ENCODE data around the gene ATP6V1F. TPM values are rescaled to one million over a fixed set of nuclear protein-coding genes. Genes with fewer than 3 reads are reported as not detected.

The ATP6V1F gene, protein sequence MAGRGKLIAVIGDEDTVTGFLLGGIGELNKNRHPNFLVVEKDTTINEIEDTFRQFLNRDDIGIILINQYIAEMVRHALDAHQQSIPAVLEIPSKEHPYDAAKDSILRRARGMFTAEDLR
- 250 to 277 TPM (median 267 TPM) in 5 replicates for total RNA-seq (2022; extraction: Qiagen RNA extraction; ENCODE audit: low read depth)

DNA sequence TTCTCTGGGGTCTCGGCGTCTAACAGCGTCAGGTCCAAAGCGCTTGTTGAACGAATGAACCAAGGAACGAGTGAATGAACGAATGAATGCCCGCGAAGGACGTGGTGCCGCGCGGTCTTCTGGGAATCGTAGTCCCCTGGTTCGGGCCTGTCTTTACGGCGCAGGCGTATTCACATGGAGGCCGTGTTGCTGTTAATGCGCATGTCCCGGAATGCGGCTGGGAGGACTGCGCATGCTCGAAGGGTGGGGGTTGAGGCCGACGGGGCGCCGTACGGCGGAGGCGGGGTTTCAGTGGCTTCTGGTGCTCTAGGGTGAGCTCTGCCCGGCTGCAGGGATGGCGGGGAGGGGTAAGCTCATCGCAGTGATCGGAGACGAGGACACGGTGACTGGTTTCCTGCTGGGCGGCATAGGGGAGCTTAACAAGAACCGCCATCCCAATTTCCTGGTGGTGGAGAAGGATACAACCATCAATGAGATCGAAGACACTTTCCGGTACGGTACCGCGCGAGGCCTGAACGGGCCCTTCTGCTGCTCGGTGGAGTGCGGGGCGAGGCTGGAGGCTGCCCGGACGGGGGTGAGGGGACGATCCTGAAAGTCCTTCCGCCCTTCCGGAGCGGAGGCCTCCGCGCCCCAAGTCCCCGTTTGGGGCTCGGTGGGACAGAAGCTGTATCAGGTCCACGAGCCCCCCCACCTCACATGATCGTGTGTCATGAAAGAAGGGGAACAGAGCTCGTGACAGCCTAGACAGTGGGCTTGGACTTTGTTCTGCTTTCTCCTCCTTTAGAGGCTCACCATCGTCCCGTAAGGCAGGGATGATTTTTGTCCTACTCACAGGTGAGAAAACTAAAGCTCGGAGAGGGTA, at the start of gene ATP6V1F:
ATP6V1F (plus strand) TSS at position 286 of the 862 bp plus-strand sequence; CDS start at position 335, 49 bp downstream.

DNA sequence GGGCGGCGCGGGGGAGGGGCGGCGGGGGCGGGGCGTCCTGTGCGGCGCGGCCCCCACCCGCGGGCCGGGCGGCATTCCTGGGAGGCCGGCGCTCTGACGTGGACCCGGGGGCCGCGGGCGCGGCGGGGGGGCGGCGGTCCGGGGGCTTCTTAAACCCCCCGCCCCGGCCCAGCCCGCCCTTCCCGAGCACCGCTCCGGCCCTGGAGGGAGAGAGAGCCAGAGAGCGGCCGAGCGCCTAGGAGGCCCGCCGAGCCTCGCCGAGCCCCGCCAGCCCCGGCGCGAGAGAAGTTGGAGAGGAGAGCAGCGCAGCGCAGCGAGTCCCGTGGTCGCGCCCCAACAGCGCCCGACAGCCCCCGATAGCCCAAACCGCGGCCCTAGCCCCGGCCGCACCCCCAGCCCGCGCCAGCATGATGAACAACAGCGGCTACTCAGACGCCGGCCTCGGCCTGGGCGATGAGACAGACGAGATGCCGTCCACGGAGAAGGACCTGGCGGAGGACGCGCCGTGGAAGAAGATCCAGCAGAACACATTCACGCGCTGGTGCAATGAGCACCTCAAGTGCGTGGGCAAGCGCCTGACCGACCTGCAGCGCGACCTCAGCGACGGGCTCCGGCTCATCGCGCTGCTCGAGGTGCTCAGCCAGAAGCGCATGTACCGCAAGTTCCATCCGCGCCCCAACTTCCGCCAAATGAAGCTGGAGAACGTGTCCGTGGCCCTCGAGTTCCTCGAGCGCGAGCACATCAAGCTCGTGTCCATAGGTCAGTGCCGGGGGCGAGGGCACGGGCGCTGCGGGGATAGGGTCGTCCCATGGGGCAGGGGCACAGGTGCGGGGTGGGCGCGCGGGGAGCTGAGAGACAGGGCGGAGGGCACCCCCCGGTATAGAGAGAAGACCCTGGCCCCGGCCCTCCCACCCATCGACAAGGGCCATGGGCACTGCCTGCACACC, 32.2 kb upstream of the ATP6V1F start, which contains the start of gene FLNC:
FLNC (plus strand) TSS at position 176 of the 947 bp plus-strand sequence; CDS start at position 408, 232 bp downstream.

DNA sequence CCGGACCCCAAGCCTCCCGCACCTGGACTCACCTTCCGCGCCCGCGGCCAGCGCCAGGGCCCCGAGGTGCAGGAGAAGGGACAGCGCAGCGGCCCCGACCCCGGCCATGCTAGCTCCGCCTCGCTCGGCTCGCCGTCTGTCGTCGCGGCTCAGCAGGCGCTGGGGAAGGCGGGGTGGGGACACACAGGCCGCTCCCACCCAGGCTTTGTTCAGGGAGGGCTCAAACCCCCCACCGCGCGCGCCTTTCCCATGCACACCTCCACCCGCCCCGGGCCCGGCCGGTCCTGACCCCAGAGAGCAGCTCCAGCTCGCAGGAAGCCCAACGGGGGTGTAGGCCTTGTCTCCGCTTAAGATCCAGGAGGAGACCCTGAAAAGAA, 47.9 kb downstream of the ATP6V1F start, which contains the start of gene KCP:
KCP (minus strand) TSS at position 141 of the 377 bp plus-strand sequence; CDS start at position 108, 33 bp downstream.

Other genes starting within 250 kb of the ATP6V1F start
- gene GARIN1A, start 190.6 kb upstream of the ATP6V1F start, total RNA-seq (2022; extraction: Qiagen RNA extraction; ENCODE audit: low read depth): 0.42 to 1.4 TPM (median 0.71 TPM) in 5 replicates
- gene CALU, start 123.5 kb upstream of the ATP6V1F start, total RNA-seq (2022; extraction: Qiagen RNA extraction; ENCODE audit: low read depth): 118 to 220 TPM (median 154 TPM) in 5 replicates
- gene OPN1SW, start 87.1 kb upstream of the ATP6V1F start, total RNA-seq (2022; extraction: Qiagen RNA extraction; ENCODE audit: low read depth): not detected in 5 replicates
- 1.6 to 3.2 TPM (median 2.4 TPM) in 5 replicates for gene CCDC136, start 70.9 kb upstream of the ATP6V1F start, total RNA-seq (2022; extraction: Qiagen RNA extraction; ENCODE audit: low read depth)
- gene FLNC, start 32.5 kb upstream of the ATP6V1F start, total RNA-seq (2022; extraction: Qiagen RNA extraction; ENCODE audit: low read depth): 3.6 to 7.6 TPM (median 5.3 TPM) in 5 replicates
- 0.08 to 0.18 TPM (median 0.14 TPM) in 5 replicates for gene KCP, start 47.9 kb downstream of the ATP6V1F start, total RNA-seq (2022; extraction: Qiagen RNA extraction; ENCODE audit: low read depth)
- gene IRF5, start 75.1 kb downstream of the ATP6V1F start, total RNA-seq (2022; extraction: Qiagen RNA extraction; ENCODE audit: low read depth): 9.7 to 17.2 TPM (median 12.2 TPM) in 5 replicates
- 40.5 to 47.2 TPM (median 44.4 TPM) in 5 replicates for gene TNPO3, start 192.3 kb downstream of the ATP6V1F start, total RNA-seq (2022; extraction: Qiagen RNA extraction; ENCODE audit: low read depth)

Measured in A549 treated with RU486 at 1 μM for 4 hours (cell line).